ENCODE measurements around the gene LUC7L.
"Not testable (repeated sequence)": the region's sequence is repeated elsewhere in the genome, so short reads cannot be mapped to it uniquely, and the experiment has no call there.

The LUC7L gene

GRCh38 chr16:164827-165538, 64.3 kb downstream of the LUC7L start:
- no peak for DNase-seq (ENCODE audit: low read depth in 2 of 2)

DNA sequence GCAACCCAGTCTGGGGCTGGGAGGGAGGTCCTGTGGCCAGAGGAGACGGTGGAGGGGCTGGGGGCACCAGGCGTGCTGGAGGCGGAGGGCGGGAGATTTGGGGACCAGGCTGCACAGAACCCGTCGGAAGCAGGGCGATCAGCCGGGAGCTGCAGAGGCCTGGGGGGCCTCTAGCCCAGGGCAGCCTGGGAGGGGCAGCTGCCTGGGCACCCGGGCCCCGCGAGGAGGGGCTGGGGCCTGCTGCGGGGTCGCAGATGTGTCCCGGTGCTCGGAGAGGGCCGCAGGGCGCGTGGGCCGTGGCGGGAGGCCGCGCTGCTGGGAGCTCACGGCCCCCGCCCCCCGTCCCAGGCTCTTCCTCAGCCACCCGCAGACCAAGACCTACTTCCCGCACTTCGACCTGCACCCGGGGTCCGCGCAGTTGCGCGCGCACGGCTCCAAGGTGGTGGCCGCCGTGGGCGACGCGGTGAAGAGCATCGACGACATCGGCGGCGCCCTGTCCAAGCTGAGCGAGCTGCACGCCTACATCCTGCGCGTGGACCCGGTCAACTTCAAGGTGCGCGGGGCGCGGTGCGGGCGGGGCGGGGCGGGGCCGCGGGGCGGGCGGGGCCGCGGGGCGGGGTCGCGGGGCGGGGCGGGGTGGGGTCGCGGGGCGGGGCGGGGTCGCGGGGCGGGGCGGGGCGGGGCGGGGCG, 65.0 kb downstream of the LUC7L start:
- DNase-seq (ENCODE audit: low read depth in 2 of 2) = not testable (repeated sequence)

- not testable (repeated sequence) for DNase-seq (ENCODE audit: low read depth in 2 of 2)
These were observed 65.6 kb downstream of the LUC7L start for GRCh38 chr16:163696-164095.

- not testable (repeated sequence) for DNase-seq (ENCODE audit: low read depth in 2 of 2)
These were observed 66.1 kb downstream of the LUC7L start for GRCh38 chr16:163139-163538.

- no peak for DNase-seq (ENCODE audit: low read depth in 2 of 2)
These were observed 66.8 kb downstream of the LUC7L start for GRCh38 chr16:162271-162991.

- DNase-seq (ENCODE audit: low read depth in 2 of 2) = no peak
These were observed 68.5 kb downstream of the LUC7L start for GRCh38 chr16:160691-161190.

DNA sequence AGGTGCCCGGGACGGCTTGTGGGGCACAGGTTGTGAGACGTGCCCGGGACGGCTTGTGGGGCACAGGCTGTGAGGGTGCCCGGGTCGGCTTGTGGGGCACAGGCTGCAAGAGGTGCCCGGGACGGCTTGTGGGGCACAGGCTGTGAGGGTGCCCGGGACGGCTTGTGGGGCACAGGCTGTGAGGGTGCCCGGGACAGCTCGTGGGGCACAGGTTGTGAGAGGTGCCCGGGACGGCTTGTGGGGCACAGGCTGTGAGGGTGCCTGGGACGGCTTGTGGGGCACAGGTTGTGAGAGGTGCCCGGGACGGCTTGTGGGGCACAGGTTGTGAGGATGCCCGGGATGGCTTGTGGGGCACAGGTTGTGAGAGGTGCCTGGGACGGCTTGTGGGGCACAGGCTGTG, 69.0 kb downstream of the LUC7L start:
- DNase-seq (ENCODE audit: low read depth in 2 of 2) = not testable (repeated sequence)

DNA sequence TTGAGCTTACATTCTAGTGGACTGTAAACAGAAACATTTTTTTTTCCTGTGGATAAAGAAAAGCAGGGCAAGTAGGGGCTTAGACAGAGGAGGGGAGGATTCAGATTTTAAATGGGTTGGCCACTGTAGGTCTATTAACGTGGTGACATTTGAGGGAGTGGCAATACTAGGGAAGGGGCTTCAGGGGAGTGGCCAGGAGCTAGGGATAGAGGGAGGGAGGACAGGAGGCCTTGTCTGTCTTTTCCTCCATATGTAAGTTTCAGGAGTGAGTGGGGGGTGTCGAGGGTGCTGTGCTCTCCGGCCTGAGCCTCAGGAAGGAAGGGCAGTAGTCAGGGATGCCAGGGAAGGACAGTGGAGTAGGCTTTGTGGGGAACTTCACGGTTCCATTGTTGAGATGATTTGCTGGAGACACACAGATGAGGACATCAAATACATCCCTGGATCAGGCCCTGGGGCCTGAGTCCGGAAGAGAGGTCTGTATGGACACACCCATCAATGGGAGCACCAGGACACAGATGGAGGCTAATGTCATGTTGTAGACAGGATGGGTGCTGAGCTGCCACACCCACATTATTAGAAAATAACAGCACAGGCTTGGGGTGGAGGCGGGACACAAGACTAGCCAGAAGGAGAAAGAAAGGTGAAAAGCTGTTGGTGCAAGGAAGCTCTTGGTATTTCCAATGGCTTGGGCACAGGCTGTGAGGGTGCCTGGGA, 70.0 kb downstream of the LUC7L start:
- no peak for DNase-seq (ENCODE audit: low read depth in 2 of 2)

DNA sequence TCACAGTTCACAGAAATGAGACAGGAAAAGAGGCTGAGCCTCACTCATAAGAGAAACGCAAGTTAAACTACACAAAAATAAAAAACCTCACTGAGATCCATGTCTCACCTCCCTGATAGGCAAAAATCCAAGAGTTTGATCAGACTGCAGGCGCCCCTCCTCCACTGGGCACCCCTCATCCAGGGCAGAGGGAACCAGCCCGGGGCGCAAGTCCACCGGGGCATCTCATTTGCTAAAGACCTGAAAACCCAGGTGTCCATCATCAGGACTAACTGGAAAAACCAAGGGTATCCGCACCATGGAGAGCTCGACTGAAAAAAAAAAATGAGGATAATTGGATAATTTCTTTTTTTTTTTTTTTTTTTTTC, 74.2 kb downstream of the LUC7L start:
- no peak for DNase-seq (ENCODE audit: low read depth in 2 of 2)

DNA sequence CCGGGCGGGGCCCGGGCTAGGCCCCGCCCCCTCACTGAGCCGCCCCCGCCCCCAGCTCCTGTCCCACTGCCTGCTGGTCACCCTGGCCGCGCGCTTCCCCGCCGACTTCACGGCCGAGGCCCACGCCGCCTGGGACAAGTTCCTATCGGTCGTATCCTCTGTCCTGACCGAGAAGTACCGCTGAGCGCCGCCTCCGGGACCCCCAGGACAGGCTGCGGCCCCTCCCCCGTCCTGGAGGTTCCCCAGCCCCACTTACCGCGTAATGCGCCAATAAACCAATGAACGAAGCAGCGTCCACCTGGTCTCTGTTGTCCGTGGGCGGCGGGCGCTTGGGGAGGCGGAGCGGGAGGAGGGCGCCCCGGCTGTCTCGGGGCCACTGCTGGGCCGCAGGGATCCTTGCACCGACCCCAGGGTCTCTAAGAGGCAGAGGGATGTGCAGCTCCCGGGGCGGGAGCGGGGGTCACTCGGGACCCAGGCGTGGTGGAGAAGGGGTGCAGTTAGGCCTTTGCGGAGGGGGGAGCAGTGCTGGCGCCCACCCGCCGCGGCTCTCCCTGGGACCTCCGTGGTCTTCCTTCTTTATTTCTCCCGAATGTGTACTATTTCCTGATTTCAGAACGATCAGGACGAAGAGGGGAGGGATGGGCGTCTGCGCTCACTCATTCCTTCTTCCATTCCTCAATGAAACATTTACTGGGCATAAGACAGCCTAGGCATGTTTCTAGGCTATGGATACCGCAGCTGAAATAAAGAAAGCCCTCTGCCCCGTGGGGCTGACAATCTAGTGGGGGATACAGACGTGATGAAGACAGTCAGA, 74.8 kb downstream of the LUC7L start:
- no peak for DNase-seq (ENCODE audit: low read depth in 2 of 2)

GRCh38 chr16:153550-154216, 75.6 kb downstream of the LUC7L start:
- DNase-seq (ENCODE audit: low read depth in 2 of 2) = not testable (repeated sequence)

- not testable (repeated sequence) for DNase-seq (ENCODE audit: low read depth in 2 of 2)
These were observed 76.1 kb downstream of the LUC7L start for GRCh38 chr16:153129-153521.

DNA sequence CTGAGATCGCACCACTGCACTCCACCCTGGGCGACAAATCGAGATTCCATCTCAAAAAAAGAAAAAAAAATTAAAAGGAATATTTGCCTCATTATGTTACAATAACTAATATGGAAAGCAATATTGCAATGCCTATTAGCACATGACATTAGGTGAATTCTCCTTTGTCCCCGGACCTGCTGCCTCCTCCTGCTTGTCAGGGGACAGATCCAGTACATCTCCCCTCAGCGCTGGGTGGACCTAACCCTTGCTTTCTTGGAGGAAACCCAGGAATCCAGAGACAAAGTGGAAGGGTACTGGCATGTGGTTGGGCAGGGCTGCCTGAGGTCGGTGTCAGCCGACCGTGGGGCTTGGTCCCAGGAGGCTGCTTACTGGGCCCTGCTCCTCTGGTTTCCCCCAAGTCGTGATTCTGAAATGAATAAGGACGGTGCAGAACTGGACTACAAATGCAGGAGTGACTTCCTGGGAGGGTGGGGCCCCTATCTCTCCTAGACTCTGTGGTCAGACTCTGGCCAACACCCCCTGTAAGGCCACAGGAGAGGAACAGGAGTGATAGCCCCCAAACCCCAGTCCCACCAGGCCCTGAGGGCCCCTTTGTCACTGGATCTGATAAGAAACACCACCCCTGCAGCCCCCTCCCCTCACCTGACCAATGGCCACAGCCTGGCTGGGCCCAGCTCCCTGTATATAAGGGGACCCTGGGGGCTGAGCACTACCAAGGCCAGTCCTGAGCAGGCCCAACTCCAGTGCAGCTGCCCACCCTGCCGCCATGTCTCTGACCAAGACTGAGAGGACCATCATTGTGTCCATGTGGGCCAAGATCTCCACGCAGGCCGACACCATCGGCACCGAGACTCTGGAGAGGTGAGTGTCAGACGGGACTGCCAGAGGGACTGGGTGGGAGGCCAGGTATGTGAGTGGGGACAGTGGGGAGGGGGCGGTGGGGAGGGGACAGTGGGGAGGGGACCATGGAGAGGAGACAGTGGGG, 76.8 kb downstream of the LUC7L start, which contains the start of gene HBZ:
HBZ (plus strand) TSS at position 504 of the 988 bp plus-strand sequence; CDS start at position 770, 266 bp downstream.
- DNase-seq (ENCODE audit: low read depth in 2 of 2) = no peak

DNA sequence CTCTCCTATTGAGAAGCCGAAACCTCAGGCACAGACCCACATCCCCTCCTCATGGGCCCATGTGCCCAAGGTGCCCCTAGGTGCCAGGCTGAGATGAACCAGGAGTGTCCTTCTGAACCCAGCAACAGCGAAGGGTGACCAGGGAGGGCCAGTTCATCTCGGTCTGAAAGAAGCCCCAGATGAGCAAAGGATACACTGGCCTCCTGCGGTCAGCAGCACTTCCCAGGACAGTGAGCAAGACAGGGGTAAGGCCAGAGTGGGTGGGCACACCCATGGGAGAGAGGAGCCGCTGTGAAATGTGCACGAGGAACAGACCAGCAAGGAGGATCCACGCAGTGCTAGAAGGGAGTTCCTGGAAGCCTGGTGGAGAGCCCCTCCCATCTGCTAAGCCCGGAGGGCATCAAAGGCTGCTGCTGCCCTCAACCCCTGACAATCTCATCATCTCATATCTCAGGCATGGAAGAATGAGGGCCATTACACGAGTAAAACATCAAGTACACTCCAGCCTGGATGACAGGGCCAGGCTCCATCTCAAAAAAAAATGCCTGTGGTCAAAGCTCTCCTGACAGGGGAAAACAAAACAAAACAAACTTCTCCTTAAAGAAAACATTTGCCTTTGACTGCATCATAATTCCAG, 80.1 kb downstream of the LUC7L start:
- no peak for DNase-seq (ENCODE audit: low read depth in 2 of 2)

- DNase-seq (ENCODE audit: low read depth in 2 of 2) = no peak
These were observed 82.6 kb downstream of the LUC7L start for GRCh38 chr16:146646-147045.

DNA sequence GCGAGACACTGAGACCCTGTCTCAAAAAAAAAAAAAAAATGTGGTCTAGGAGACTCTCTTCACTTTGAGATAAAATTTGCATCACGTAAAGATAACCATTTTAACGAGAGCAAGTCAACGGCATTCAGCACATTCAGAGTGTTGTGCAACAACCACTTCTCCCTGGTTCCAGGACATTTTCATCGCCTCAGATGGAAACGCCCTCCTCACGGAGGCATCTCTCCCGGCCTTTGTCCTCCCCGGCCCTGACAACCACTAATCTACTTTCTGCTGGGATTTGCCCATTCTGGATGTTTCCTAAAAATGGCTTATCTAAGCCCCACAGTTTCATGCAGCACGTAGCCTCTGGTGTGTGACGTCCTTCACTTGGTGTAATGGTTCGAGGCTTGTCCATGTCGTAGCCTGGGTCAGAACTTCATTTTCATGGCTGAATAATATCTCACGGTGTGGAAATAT, 84.4 kb downstream of the LUC7L start:
- no peak for DNase-seq (ENCODE audit: low read depth in 2 of 2)

GRCh38 chr16:143456-143855, 85.8 kb downstream of the LUC7L start:
- no peak for DNase-seq (ENCODE audit: low read depth in 2 of 2)

DNA sequence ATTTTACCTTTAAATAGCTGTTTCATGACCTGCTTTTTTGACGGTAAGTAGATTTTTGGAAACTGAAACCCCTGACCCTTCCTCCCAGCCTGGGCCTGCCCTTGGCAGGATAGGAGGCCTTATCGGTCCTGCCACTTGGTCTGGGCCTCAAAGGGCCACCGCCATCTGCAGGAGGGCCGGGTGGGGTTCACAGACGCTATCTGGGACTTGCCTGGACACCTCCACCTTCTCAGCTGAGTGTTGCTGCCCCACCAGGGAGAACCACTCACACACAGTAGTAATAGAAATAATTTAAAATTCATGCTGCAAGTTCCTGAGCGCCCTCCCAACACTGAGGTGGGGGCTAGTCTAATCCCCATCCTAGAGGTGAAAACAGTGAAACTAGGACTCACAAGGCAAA, 86.2 kb downstream of the LUC7L start:
- DNase-seq (ENCODE audit: low read depth in 2 of 2) = no peak

Measured in stimulated activated CD8-positive, alpha-beta memory T cell treated with anti-CD3 and anti-CD28 coated beads, Interleukin-2, amount 100 ng/mL, for 48 hours (primary cell).